ENCODE measurements around the gene POLG. TPM values are rescaled to one million over a fixed set of nuclear protein-coding genes. Genes with fewer than 3 reads are reported as not detected.
A peak's percentile ranks its signal among the peaks of the same experiment; 100 is the strongest.

POLG gene
- total RNA-seq, 1 donor from 2014 or later: 116 TPM

GRCh38 chr15:89366656-89367393 lies 32.2 kb upstream of the POLG start:
- intact Hi-C loops (cut with micrococcal nuclease): no loop called here
- no peak overlapping the region for H3K27ac Mint-ChIP-seq

DNA sequence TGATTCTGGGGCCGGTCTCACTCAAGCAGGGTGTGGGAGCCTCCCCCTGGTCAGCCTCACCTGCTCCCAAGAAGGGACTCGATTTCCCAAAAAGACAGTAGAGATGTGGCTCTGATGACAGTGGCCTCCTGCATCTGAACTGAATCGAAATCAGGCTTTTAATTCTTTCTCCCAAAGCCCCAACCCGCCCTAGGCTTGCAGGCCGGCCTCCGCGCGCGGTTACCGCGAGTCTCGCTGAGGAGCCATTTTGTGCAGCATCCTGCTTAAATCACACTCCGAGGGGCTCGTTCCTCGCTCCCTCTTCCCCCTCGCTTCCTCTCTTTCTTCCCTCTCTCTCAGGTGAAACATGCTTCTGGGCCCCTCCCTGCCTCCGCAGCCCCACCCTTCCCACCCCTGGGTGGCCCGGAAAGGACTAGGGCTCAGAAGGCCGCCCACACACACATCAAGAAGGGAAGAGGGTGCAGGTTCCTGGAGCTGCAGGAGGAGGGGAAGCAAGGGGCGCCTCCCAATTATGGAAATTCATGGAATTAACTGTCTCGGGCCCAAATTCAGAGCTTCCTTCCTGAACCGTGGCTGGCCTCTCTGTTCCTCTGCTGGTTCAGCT lies 30.9 kb upstream of the POLG start:
- no peak overlapping the region for H3K27ac Mint-ChIP-seq
- peaks cover 5% of the 10 kb centered on the region for H3K4me1 Mint-ChIP-seq (ENCODE audit: low read depth)
- no peaks in the 10 kb centered on the region for H3K9me3 Mint-ChIP-seq
- intact Hi-C loops (cut with micrococcal nuclease): no loop called here
- no peak for DNase-seq (ENCODE audit: low spot score)
- no peaks in the 10 kb centered on the region for H3K36me3 Mint-ChIP-seq (ENCODE audit: low read depth)
- no peak overlapping the region for H3K4me3 Mint-ChIP-seq
- H3K27me3 Mint-ChIP-seq (ENCODE audit: insufficient read depth): peaks cover 82% of the 10 kb centered on the region

More at GRCh38 chr15:89366656-89367393, 32.2 kb upstream of the POLG start:
- Mint-ChIP-seq H3K9me3 (no peaks in the 10 kb centered on the region), H3K27me3 (ENCODE audit: insufficient read depth) (peaks cover 76% of the 10 kb centered on the region), H3K4me3 (peak overlapping the region; percentile 37), H3K4me1 (ENCODE audit: low read depth) (peaks cover under 1% of the 10 kb centered on the region), H3K36me3 (ENCODE audit: low read depth) (no peaks in the 10 kb centered on the region)
- DNase-seq (ENCODE audit: low spot score): no peak

DNA sequence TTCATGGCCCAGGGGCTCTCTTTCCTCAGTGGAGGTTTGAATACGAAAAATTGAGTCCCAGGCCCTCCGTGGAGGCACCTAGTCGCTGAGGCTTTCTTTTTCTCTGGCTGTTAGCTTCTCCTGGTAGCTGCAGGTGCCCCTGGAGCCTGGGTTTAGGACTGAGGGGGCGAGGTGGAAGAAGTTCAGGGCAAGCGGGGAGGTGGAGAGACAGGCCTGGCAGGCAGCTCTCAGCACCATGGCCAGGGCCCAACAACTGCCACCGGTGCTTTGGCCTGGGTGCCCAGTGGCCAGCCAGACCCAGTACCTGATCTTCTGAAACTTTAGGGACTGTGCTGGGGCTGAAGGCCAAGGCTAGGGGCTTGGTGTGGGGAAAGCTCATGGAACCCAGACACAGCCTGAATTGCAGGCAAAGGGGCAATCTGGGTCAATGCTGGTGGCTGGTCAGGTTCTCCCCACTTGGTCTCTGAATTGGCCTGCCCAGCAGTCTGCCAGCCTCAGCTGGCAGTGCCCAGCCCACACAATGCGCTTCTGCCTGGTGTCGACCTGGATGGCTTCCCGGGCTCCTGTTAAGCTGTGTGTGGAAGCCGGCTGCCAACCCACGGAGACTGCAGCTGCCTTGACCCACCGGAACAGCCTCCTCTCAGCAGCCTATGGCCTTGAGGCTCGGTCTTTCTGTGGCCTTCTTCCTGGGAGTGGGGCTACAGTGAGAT lies 30.3 kb upstream of the POLG start:
- DNase-seq (ENCODE audit: low spot score): no peak
- H3K4me3 Mint-ChIP-seq: no peak overlapping the region
- peaks cover 5% of the 10 kb centered on the region for H3K4me1 Mint-ChIP-seq (ENCODE audit: low read depth)
- peaks cover 81% of the 10 kb centered on the region for H3K27me3 Mint-ChIP-seq (ENCODE audit: insufficient read depth)
- H3K27ac Mint-ChIP-seq: no peak overlapping the region
- H3K9me3 Mint-ChIP-seq: no peaks in the 10 kb centered on the region
- intact Hi-C loops (cut with micrococcal nuclease): no loop called here
- no peaks in the 10 kb centered on the region for H3K36me3 Mint-ChIP-seq (ENCODE audit: low read depth)

DNA sequence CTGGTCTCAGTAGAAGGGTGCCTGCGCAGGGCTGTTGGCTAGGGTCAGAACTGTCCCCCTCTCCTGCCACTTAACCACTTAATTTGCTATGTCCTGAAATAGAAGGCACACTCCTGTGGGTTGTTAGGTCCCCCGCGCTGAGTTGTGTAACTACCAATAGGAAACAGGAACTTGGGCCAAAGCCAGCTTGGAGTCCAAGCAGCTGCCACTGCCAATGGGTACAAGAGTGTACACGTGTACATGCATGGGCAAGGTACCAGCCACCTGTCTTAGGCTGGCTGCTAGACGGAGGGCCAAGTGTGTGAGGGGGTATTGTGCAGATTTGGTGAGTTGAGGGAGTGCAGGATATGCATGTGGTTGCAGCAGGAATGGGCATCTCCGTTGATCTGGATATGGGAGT lies 29.7 kb upstream of the POLG start:
- Mint-ChIP-seq H3K27me3 (ENCODE audit: insufficient read depth) (peaks cover 78% of the 10 kb centered on the region), H3K36me3 (ENCODE audit: low read depth) (no peaks in the 10 kb centered on the region), H3K27ac (no peak overlapping the region), H3K4me1 (ENCODE audit: low read depth) (peaks cover 5% of the 10 kb centered on the region), H3K9me3 (no peaks in the 10 kb centered on the region), H3K4me3 (no peak overlapping the region)
- no peak for DNase-seq (ENCODE audit: low spot score)
- intact Hi-C loops (cut with micrococcal nuclease): no loop called here

DNA sequence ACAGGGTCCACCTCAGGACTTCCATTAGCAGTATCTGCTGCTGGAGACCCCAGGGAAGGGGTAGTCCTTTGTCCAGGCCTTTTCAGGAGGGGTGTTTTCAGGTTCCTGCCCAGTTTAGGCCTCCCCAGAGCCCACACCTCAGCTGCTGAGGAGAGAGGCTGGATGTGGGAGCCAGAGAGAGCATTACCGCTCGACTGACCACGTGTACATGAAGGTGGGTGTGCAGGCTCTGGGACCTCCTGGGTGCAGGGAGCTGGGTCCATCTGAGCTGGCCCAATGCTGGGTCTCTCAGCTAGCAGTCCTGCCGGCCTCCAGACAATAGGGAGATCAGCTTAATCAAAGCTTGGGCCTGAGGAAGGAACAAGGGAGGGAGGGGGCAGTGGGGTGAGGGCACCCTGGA lies 29.1 kb upstream of the POLG start:
- Mint-ChIP-seq H3K27ac (no peak overlapping the region), H3K4me3 (no peak overlapping the region), H3K4me1 (ENCODE audit: low read depth) (peaks cover 5% of the 10 kb centered on the region), H3K27me3 (ENCODE audit: insufficient read depth) (peaks cover 72% of the 10 kb centered on the region), H3K36me3 (ENCODE audit: low read depth) (no peaks in the 10 kb centered on the region), H3K9me3 (no peaks in the 10 kb centered on the region)
- DNase-seq (ENCODE audit: low spot score): no peak
- intact Hi-C loops (cut with micrococcal nuclease): no loop called here

- Mint-ChIP-seq H3K4me3 (no peak overlapping the region), H3K9me3 (no peaks in the 10 kb centered on the region), H3K4me1 (ENCODE audit: low read depth) (peaks cover 11% of the 10 kb centered on the region), H3K27ac (no peak overlapping the region), H3K36me3 (ENCODE audit: low read depth) (no peaks in the 10 kb centered on the region), H3K27me3 (ENCODE audit: insufficient read depth) (peaks cover 74% of the 10 kb centered on the region)
- DNase-seq (ENCODE audit: low spot score): no peak
- intact Hi-C loops (cut with micrococcal nuclease): no loop called here
These were observed 28.5 kb upstream of the POLG start for GRCh38 chr15:89363133-89363532.

- Mint-ChIP-seq H3K27me3 (ENCODE audit: insufficient read depth) (peaks cover 79% of the 10 kb centered on the region), H3K27ac (no peak overlapping the region), H3K9me3 (no peaks in the 10 kb centered on the region), H3K36me3 (ENCODE audit: low read depth) (no peaks in the 10 kb centered on the region), H3K4me1 (ENCODE audit: low read depth) (peaks cover 11% of the 10 kb centered on the region), H3K4me3 (no peak overlapping the region)
- no peak for DNase-seq (ENCODE audit: low spot score)
- intact Hi-C loops (cut with micrococcal nuclease): no loop called here
These were observed 27.8 kb upstream of the POLG start for GRCh38 chr15:89362203-89363101.

DNA sequence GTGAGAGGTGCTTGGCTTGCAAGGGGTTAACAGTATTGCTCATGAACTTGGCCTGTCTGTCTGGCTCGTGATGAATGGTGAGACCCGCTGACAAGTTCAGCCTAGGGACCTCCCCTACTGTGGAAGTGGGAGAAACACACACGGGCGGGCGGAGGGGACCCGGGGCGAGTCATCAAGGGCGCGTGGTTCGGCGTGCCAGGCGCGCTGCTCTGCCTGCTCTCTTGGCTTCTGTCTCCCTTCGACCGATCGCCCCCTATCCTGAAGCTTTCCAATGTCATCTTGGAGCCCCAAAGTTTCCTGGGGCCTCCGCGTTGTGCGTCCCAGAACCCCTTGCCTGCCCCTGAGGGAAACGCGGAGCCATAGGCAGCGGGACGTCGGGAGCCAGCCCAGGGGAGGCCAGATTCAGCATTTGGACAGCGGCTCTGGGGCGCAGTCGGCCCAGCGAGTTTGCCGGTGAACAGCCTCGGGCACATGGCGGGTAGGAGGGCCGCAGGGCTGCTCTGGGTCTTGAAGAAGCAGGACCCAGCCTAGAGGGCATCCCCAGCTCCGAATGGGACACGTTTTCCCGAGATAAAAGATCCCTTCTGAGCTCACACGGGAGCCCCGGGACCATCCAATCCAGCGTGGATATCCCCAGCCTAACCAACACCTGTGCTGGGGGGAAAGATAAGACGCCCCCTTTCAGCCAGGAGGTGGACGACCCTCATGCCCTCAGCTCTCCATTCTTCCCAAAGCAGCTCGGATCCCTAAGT lies 27.0 kb upstream of the POLG start:
- H3K4me3 Mint-ChIP-seq: no peak overlapping the region
- H3K36me3 Mint-ChIP-seq (ENCODE audit: low read depth): no peaks in the 10 kb centered on the region
- DNase-seq (ENCODE audit: low spot score): peak; percentile 41
- peaks cover 11% of the 10 kb centered on the region for H3K4me1 Mint-ChIP-seq (ENCODE audit: low read depth)
- peaks cover 78% of the 10 kb centered on the region for H3K27me3 Mint-ChIP-seq (ENCODE audit: insufficient read depth)
- no peaks in the 10 kb centered on the region for H3K9me3 Mint-ChIP-seq
- H3K27ac Mint-ChIP-seq: peak overlapping the region; percentile 48
- intact Hi-C loops (cut with micrococcal nuclease): no loop called here

DNA sequence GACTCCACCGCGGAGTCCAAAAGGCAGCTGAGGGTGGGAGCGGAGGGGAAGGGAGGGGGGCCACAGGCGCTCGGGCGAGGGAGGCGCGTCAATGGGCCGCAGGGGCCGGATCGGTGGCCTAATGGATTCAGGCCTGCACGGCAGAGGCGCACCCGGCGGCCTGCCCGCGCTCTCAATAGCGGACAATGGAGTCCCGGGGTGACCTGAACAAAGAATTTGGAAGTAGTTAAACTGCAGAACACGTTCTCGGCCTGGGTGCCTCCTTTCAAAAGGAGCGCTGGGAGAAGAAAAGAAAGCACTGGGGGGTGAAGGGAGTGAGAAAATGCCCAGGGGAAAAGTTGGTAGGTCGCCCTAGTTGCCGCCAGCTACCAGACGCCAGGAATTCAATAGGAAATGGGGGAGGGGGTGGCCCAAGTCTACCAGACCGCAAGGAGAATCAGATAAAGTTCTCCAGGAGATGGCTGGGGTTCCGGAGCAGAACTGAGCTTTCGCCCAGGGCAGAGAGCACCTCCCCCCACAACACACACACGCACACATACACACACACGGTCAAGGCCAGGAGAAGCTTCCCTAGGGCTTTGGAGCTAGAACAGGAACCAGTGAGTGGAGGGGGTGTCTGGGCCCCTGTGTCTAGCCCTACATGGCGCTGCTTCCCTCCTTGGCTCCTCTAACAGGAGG lies 25.8 kb upstream of the POLG start:
- H3K27ac Mint-ChIP-seq: peak overlapping the region; percentile 29
- peaks cover 11% of the 10 kb centered on the region for H3K4me1 Mint-ChIP-seq (ENCODE audit: low read depth)
- no peaks in the 10 kb centered on the region for H3K36me3 Mint-ChIP-seq (ENCODE audit: low read depth)
- no peak overlapping the region for H3K4me3 Mint-ChIP-seq
- no peak for DNase-seq (ENCODE audit: low spot score)
- H3K9me3 Mint-ChIP-seq: no peaks in the 10 kb centered on the region
- intact Hi-C loops (cut with micrococcal nuclease): no loop called here
- H3K27me3 Mint-ChIP-seq (ENCODE audit: insufficient read depth): peaks cover 74% of the 10 kb centered on the region

DNA sequence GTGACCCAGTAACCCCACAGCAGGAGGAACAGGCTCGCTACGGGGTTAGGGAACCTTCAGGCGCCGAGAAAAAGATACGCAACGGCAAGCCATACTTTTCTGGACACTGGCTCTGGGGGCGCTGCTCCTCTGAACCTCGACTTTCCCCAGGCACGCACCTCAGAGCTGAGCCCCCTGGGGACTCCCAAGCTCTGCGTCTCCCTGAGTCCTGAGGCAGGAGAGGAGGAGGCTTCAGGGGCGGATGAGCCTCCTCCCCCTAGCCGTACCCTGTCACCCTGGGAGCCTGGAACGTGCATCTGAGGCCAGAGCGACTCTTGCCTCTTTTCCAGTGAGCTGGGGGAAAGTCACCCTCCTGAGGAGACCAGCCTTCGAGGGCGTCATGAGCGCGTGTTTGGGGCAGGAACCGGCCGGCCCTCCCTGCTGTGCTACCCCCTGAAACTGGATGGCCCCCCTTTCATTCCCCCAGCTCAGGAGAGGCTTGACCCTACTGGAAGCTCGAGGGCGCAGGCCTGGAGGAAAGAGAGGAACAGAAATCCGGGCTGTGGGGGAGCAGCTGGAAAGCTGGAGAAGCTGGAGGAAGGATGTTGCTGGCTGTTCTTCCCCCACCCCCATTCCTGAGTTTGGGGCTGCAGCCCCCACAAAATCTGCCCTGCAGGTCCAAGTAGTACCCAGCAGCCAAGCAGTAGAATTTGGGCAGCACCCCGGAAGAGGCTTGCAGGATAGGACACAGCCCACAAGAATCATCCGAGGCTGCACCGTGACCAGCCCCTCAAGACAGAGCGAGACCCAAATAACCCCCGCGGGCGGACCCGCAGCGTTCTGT lies 25.1 kb upstream of the POLG start:
- H3K27me3 Mint-ChIP-seq (ENCODE audit: insufficient read depth): peaks cover 68% of the 10 kb centered on the region
- no peak for DNase-seq (ENCODE audit: low spot score)
- H3K4me1 Mint-ChIP-seq (ENCODE audit: low read depth): peaks cover 11% of the 10 kb centered on the region
- no peak overlapping the region for H3K27ac Mint-ChIP-seq
- intact Hi-C loops (cut with micrococcal nuclease): no loop called here
- no peaks in the 10 kb centered on the region for H3K9me3 Mint-ChIP-seq
- H3K4me3 Mint-ChIP-seq: peak overlapping the region; percentile 42
- H3K36me3 Mint-ChIP-seq (ENCODE audit: low read depth): no peaks in the 10 kb centered on the region

GRCh38 chr15:89358755-89359439 lies 24.3 kb upstream of the POLG start:
- intact Hi-C loops (cut with micrococcal nuclease): loop anchor here (1.0 kb wide), 6 partner anchors 24 to 197 kb away; no protein-coding TSS in a partner anchor
- H3K4me3 Mint-ChIP-seq: peak overlapping the region; percentile 81
- no peaks in the 10 kb centered on the region for H3K36me3 Mint-ChIP-seq (ENCODE audit: low read depth)
- H3K27me3 Mint-ChIP-seq (ENCODE audit: insufficient read depth): peaks cover 63% of the 10 kb centered on the region
- peaks cover 11% of the 10 kb centered on the region for H3K4me1 Mint-ChIP-seq (ENCODE audit: low read depth)
- peak; percentile 80 for DNase-seq (ENCODE audit: low spot score)
- peak overlapping the region; percentile 23 for H3K27ac Mint-ChIP-seq
- H3K9me3 Mint-ChIP-seq: no peaks in the 10 kb centered on the region
